C4-2B (cell line): ENCODE measurements around the gene RBP3.

Source experiments
- CTCF ChIP-seq: fragments of 450-650 bp; conservative IDR thresholded peaks from 2 replicates; pipeline ENCODE4 v1.5.1; 2017; ENCODE audit warnings: mild to moderate bottlenecking
- ZFX ChIP-seq: fragments of 450-650 bp; IDR thresholded peaks from 2 replicates; pipeline ENCODE4 v1.6.1; 2017

GRCh38 chr10:47299611-47300428, 48.3 kb upstream of the RBP3 start, which contains the start of gene GDF10:
- TF ChIP-seq CTCF (no peak), ZFX (no peak)
